GM18909 (cell line): Measurements from ENCODE around the gene SCYL2.

Source experiments
- ATAC-seq: cut with Tn5 transposase; IDR thresholded peaks from one replicate; pipeline ENCODE4 v1.9.1; 2021; ENCODE audit warnings: mild to moderate bottlenecking; ENCODE audit not compliant: unreplicated experiment, poor library complexity

The SCYL2 gene

DNA sequence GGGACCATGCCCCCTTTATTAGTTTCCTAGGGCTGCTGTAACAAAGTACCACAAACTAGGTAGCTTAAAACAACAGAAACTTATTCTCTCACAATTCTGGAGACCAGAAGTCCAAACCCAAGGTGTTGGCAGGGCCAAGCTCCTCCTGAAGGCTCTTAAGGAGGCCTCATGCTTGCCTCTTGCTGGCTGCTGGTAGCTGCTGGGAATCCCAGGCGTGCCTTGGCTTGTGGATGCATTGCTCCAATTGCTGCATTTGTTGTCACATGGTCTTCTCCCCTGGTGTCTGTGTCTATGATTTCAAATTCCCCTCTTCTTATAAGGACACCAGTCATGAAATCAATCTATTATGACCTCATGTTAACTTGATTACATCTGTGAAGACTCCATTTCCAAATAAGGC lies 101.1 kb downstream of the SCYL2 start:
- ATAC-seq: no peak

DNA sequence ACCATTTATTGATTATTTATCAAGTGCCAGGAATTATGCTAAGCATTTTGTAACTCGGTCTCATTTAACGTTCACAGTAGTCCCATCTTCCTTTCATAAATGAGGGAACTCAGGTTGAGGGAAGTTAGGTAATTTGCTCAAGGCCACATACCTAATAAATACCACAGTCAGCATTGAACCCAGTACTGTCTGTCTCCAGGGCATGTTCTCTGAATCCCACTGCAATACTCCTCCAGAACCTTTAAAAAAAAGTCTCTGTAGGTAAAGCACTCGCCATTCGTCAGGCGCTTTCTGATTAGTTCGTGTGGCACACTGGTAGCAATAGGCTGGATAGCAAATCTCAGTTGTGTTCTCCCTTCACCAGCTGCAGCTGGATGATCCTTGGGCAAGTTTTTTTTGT lies 104.2 kb downstream of the SCYL2 start:
- no peak for ATAC-seq

DNA sequence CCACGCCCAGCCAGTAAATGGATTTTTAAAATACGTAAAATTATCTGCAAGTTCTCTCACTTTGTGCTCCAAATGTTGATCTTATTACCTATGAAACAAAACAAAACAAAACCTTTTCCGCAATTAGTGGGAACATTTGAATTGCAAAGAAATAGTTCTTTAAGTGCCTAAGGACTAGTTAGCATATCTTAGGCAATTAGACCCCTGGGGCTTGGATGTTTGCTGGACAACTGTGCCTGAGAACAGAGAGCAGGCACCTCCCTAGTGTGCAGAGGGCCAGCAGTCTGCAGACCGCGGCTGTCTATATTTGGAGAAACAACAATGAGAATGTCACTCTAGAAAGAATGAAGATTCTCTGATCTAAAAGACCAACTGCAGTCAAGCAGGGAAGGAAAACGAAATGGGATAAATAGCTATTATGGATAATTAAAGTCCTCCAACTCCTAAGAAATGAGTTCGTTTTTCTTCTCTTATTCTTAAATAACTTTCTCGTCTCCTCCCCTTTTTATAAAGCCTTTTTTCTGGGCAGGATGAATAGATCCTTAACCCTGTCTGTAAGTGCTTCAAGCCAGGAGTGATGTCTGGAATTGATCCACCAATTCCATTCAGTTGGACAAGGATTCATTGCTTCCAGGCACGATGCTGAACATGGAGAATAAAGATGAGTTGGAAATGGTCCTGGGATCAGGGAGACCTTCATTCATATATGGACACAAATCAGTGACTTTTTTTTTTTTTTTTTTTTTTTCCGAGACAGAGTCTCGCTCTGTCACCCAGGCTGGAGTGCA lies 106.1 kb downstream of the SCYL2 start:
- ATAC-seq: no peak

DNA sequence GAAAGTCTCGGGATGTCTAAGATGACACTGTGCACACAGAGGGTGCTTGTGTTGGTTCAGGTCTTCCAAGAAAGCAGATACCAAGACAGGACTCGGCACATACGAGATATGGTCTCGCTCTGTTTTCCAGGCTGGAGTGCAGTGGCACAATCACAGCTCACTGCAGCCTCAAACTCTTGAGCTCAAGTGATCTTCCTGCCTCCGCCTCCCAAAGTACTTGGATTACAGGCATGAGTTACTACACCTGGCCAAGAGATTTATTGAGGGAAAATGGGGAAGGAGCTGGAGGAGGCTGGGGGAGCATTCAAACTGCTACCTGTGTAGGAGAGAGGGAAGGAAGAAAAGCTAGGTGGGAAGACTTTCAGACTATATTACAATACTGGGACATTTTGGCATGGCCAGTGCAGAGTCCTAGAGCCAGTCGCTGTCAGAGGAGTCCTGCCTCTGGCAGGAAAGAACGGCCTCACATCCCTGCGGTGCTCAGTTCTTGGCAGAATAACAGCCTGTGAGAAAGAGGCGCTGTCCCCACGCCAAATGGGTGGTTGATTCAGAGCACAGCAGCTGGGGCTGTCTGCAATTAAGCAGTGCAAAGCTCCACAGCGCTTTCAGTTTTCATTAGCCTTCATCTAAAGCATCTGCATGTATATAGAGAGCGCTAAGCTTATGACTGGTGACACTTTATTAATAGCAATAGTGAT lies 108.2 kb downstream of the SCYL2 start:
- ATAC-seq: no peak

DNA sequence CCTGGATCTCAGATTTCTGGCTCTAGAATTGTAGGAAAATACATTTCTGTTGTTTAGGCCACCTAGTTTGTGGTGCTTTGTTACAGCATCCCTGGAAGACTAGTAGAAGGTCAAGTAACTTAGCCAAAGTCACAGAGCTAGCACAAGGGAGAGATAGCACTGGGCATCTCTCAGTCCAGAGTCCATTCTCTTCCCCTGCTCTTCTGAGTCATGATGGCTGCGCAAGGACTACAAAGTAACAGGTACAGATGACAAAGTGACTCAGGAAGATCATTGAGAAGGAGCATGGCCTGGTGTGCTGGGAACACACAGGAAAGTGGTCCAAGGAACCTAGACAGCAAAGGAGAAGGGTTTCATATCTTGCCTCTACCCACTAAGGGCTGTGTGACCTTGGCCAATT lies 109.2 kb downstream of the SCYL2 start:
- no peak for ATAC-seq

DNA sequence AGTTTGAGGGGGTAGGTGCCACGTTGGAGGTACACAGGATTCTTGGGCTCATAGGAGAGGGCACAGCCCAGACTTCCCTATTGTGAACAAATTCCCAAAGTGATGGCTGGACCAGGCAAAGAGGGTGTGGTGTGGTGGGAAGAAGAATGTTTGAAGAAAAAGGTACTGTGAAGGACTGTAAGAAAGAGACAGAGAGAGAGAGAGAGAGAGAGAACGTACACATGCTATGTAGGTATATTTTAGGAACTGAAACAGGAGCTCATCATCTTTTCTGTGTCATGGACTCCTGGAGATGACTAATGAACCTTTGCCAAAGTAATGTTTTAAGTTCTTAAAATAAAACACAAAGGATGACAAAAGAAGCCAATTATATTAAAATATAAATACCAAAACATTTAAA lies 114.4 kb downstream of the SCYL2 start:
- ATAC-seq: no peak

DNA sequence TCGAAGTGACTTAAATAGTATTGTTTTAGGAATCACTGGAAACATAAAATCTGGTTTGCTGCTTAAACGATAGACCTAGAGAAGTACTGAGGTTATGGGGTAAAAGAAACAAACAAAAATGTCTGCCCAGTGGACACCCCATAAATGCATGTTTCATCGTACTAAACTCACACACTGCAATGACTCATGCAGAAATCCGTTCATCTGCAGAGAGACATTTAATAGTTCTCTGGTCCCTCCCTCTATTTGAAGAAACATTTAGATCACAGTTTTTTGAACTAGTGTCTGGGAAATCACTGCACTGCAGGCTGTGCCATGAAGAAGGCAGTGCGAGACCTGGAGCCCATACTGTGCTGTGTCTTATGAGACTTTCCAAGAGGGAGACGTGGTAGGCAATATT lies 115.4 kb downstream of the SCYL2 start:
- ATAC-seq: no peak

DNA sequence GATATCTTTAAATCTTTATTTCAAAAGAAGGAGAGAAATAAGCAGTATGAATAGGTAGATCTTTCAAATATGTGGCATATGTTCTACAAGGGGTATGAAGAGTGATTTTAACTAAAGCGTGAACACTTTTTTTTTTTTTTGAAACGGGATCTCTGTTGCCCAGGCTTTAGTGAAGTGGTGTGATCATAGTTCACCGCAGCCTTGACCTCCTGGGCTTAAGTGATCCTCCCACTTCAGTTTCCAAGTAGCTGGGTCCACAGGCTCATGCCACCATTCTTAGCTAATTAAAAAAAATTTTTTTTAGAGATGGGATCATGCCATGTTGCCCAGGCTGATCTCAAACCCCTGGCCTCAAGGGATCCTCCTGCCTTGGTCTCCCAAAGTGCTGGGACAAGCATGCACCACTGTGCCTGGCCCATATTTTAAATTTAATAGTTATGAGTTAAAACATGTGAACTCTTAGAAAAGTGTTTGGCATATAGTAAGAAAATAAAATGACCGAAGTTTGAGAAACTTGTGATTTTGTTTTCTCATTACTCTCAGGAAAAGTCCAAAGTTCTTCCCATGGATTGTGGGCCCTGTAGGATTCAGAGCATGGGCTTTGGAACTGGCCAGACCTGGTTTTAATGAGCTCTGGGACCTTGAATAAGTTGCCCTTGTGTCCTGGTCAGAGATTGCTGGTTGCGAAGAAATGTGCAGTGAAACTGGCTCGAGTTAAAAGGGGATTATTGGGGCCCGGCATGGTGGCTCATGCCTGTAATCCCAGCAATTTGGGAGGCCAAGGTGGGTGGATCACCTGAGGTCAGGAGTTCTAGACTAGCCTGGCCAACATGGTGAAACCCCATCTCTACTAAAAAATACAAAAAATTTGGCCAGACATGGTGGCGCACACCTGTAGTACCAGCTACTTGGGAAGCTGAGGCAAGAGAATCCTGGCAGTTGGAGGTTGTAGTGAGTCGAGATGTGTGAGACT lies 116.9 kb downstream of the SCYL2 start:
- ATAC-seq: no peak

DNA sequence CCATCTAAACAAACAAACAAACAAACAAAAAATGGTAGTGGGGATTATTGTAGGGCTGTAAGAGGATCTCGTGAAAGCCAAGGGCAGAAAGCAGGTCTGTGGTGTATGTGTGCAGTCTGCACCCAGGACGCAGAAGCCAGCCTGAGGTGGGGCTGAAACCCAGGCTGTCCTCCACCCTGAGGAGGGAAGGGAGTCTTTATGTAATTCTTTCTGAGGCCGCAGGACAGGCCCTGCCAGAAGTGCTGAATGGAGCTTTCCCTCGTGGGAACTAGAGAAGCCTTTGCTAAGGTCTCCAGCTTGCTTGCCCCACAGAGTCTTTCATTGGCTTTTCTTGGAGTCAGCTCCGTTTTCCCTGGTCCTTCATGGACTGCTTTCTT lies 117.6 kb downstream of the SCYL2 start:
- ATAC-seq: no peak

DNA sequence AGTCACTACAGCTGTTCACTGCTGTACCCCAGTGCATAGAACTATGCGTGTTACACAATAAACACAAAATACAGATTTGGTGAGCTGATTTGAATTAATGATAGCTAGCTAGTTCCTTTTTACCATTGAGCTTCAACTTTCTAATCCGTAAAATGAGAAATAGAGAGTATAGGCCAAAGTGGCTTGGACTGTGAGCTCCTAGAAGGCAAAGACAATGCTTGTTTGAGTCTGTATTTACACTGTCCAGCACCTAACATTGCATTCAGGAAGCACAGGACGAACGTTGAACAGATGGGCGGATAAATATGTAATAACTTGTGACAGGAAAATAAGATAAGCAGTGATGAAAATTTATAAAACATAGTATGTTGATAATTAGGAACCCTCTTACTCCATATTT lies 121.4 kb downstream of the SCYL2 start:
- ATAC-seq: no peak
